Common myeloid progenitor, CD34-positive (primary cell): ENCODE measurements around the gene MDM2.

ENCODE experiments used
- CTCF ChIA-PET: fragments of 350-600 bp; sonication (Branson Sonifier 250); formaldehyde crosslinking; loops from one replicate; lab custom pipeline; 2021; ENCODE audit warnings: antibody characterized with exemption; lab: Charles Lee
- POLR2A ChIA-PET: fragments of 350-600 bp; sonication (Branson Sonifier 250); formaldehyde crosslinking; loops from one replicate; lab custom pipeline; 2021; ENCODE audit warnings: antibody characterized with exemption; lab: Charles Lee
- DNase-seq, 3 donors: peaks; one replicate each; pipeline versions ENCODE4 v3.0.0 to v3.0.0-alpha.2; 2013
- H3K27ac ChIP-seq, 2 experiments: 1 replicate in 1 of 2; 2 replicates in 1 of 2; pipeline ENCODE4 v1.7.0; 2013; ENCODE audit warnings: inconsistent platforms in 2 of 2, low read length in 2 of 2, mild to moderate bottlenecking in 2 of 2, low read depth in 1 of 2, moderate library complexity in 1 of 2; ENCODE audit not compliant: severe bottlenecking in 2 of 2, insufficient read depth in 1 of 2, poor library complexity in 1 of 2
- H3K27me3 ChIP-seq, 5 experiments: replicated peaks in 2 of 5; 1 replicate in 3 of 5; 2 replicates in 2 of 5; pipeline versions ENCODE4 v1.6.1 to v1.7.0; 2013; ENCODE audit warnings: low read length in 4 of 5, mild to moderate bottlenecking in 2 of 5, moderate library complexity in 2 of 5, inconsistent platforms in 1 of 5; ENCODE audit not compliant: insufficient read depth in 5 of 5, control insufficient read depth in 4 of 5
- H3K36me3 ChIP-seq, 4 experiments: 1 replicate in 2 of 4; 2 replicates in 2 of 4; pipeline versions ENCODE4 v1.6.1 to v1.7.0; 2013; ENCODE audit warnings: low read length in 3 of 4, control low read depth in 1 of 4, mild to moderate bottlenecking in 1 of 4; ENCODE audit not compliant: control insufficient read depth in 4 of 4, insufficient read depth in 4 of 4
- H3K4me1 ChIP-seq, 4 experiments: 1 replicate in 3 of 4; 2 replicates in 1 of 4; pipeline versions ENCODE4 v1.6.1 to v1.7.1; 2013; ENCODE audit warnings: low read length in 3 of 4, mild to moderate bottlenecking in 3 of 4, control low read depth in 1 of 4, inconsistent platforms in 1 of 4, moderate library complexity in 1 of 4; ENCODE audit not compliant: control insufficient read depth in 4 of 4, insufficient read depth in 4 of 4; ENCODE audit errors: control extremely low read depth in 1 of 4
- H3K4me3 ChIP-seq, 7 experiments: 1 replicate in 4 of 7; 2 replicates in 3 of 7; pipeline versions ENCODE4 v1.5.1 to v1.7.0; 2013; ENCODE audit warnings: mild to moderate bottlenecking in 7 of 7, low read length in 6 of 7, moderate library complexity in 6 of 7, inconsistent platforms in 2 of 7, low read depth in 2 of 7, control low read depth in 1 of 7; ENCODE audit not compliant: insufficient read depth in 4 of 7, control insufficient read depth in 1 of 7; ENCODE audit errors: extremely low read depth in 1 of 7
- H3K9me3 ChIP-seq, 5 experiments: 1 replicate in 4 of 5; 2 replicates in 1 of 5; pipeline versions ENCODE4 v1.6.1 to v1.7.1; 2013; ENCODE audit warnings: low read length in 4 of 5, mild to moderate bottlenecking in 2 of 5, inconsistent platforms in 1 of 5, low read depth in 1 of 5, moderate library complexity in 1 of 5; ENCODE audit not compliant: control insufficient read depth in 4 of 5, insufficient read depth in 2 of 5; ENCODE audit errors: control extremely low read depth in 1 of 5
- WGBS: methylation state at CpG from one replicate; pipeline ENCODE4 v1.1.5; 2013; ENCODE audit not compliant: insufficient coverage; 5-methylcytosine and 5-hydroxymethylcytosine counted together

The MDM2 gene

GRCh38 chr12:68832504-68832867, 24.5 kb downstream of the MDM2 start:
- H3K4me3 ChIP-seq, result no peak overlapping the region
- no peak overlapping the region for H3K27ac ChIP-seq
- no peaks in the 10 kb centered on the region for H3K27me3 ChIP-seq
- peaks cover 19 to 72% (median 49%) of the 10 kb centered on the region in 4 experiments for H3K36me3 ChIP-seq
- POLR2A ChIA-PET, result no interaction called here
- no peak for DNase-seq
- 100% methylated on average over 3 of the region's 4 CpGs for WGBS
- no peaks in the 10 kb centered on the region for H3K4me1 ChIP-seq
- CTCF ChIA-PET, result interaction anchor here (0.7 to 1.3 kb wide), 2 partner anchors 19 to 422 kb away, joined by 3 read pairs; no protein-coding TSS in a partner anchor
- H3K9me3 ChIP-seq, result no peaks in the 10 kb centered on the region

GRCh38 chr12:68833508-68833907, 25.5 kb downstream of the MDM2 start:
- Histone ChIP-seq H3K36me3 (peaks cover 21 to 73% (median 49%) of the 10 kb centered on the region in 4 experiments), H3K27me3 (no peaks in the 10 kb centered on the region), H3K9me3 (no peaks in the 10 kb centered on the region), H3K4me1 (no peaks in the 10 kb centered on the region), H3K4me3 (no peak overlapping the region), H3K27ac (no peak overlapping the region)
- WGBS, result 100% methylated on average over 3 of the region's 4 CpGs
- DNase-seq, result no peak
- ChIA-PET POLR2A (no interaction called here), CTCF (no interaction called here)

GRCh38 chr12:68835333-68835908, 27.4 kb downstream of the MDM2 start:
- H3K4me3 ChIP-seq, result no peak overlapping the region
- DNase-seq, result no peak
- H3K27ac ChIP-seq, result peak overlapping the region in 1 of 2 experiments; percentile 19
- CTCF ChIA-PET, result no interaction called here
- WGBS, result 97% methylated on average over 8 of the region's 10 CpGs
- POLR2A ChIA-PET, result no interaction called here
- no peaks in the 10 kb centered on the region for H3K9me3 ChIP-seq
- no peaks in the 10 kb centered on the region for H3K27me3 ChIP-seq
- no peaks in the 10 kb centered on the region for H3K4me1 ChIP-seq
- peaks cover 22 to 80% (median 56%) of the 10 kb centered on the region in 4 experiments for H3K36me3 ChIP-seq

- Histone ChIP-seq H3K27me3 (no peaks in the 10 kb centered on the region), H3K27ac (no peak overlapping the region), H3K36me3 (peaks cover 27 to 81% (median 54%) of the 10 kb centered on the region in 4 experiments), H3K9me3 (no peaks in the 10 kb centered on the region), H3K4me1 (no peaks in the 10 kb centered on the region), H3K4me3 (no peak overlapping the region)
- POLR2A ChIA-PET, result no interaction called here
- CTCF ChIA-PET, result interaction anchor here (1.3 kb wide), 1 partner anchor 232 kb away, joined by 3 read pairs; no protein-coding TSS in a partner anchor
- DNase-seq, result no peak
- 100% methylated on average over 1 of the region's 1 CpG for WGBS
These were observed 29.2 kb downstream of the MDM2 start for GRCh38 chr12:68837215-68837614.

- ChIA-PET POLR2A (no interaction called here), CTCF (no interaction called here)
- Histone ChIP-seq H3K36me3 (peaks cover 27 to 81% (median 56%) of the 10 kb centered on the region in 4 experiments), H3K9me3 (no peaks in the 10 kb centered on the region), H3K27me3 (no peaks in the 10 kb centered on the region), H3K4me3 (no peak overlapping the region), H3K4me1 (no peaks in the 10 kb centered on the region), H3K27ac (no peak overlapping the region)
- no peak for DNase-seq
- WGBS, result 98% methylated on average over 5 of the region's 5 CpGs
These were observed 30.3 kb downstream of the MDM2 start for GRCh38 chr12:68838046-68838886.

GRCh38 chr12:68839183-68840147, 31.5 kb downstream of the MDM2 start:
- no peaks in the 10 kb centered on the region for H3K9me3 ChIP-seq
- ChIA-PET POLR2A (no interaction called here), CTCF (interaction anchor here (0.7 to 1.4 kb wide), 3 partner anchors 9 to 22 kb away, joined by 3 read pairs; no protein-coding TSS in a partner anchor)
- H3K27me3 ChIP-seq, result no peaks in the 10 kb centered on the region
- no peaks in the 10 kb centered on the region for H3K4me1 ChIP-seq
- H3K27ac ChIP-seq, result no peak overlapping the region
- H3K36me3 ChIP-seq, result peaks cover 27 to 77% (median 53%) of the 10 kb centered on the region in 4 experiments
- H3K4me3 ChIP-seq, result no peak overlapping the region
- WGBS, result 100% methylated on average over 1 of the region's 2 CpGs
- DNase-seq, result no peak
